OCI-LY1 (cell line): ENCODE results near the gene CELSR2.

Source experiments
- H2AFZ ChIP-seq: fragments of 200-600 bp; sonication (generic), shearing (Covaris generic); 2 replicates; pipeline ENCODE4 v1.6.0; 2014; ENCODE audit warnings: antibody characterized with exemption, mild to moderate bottlenecking, low read length
- H3F3A ChIP-seq: fragments of 200-600 bp; sonication (generic), shearing (Covaris generic); 2 replicates; pipeline ENCODE4 v1.6.0; 2014; ENCODE audit warnings: mild to moderate bottlenecking, antibody characterized with exemption, low read length, moderate library complexity; ENCODE audit not compliant: insufficient read depth
- H3K27ac ChIP-seq: fragments of 200-600 bp; sonication (generic); 2 replicates; pipeline ENCODE4 v1.5.1; 2014; ENCODE audit warnings: low read length, mixed run types, mild to moderate bottlenecking, low read depth; ENCODE audit not compliant: poor library complexity, severe bottlenecking
- H3K27me3 ChIP-seq: fragments of 200-600 bp; sonication (generic); 2 replicates; pipeline ENCODE4 v1.6.0; 2014; ENCODE audit warnings: antibody characterized with exemption, mild to moderate bottlenecking, low read length, moderate library complexity; ENCODE audit not compliant: insufficient read depth
- H3K36me3 ChIP-seq: fragments of 200-600 bp; sonication (generic); 2 replicates; pipeline ENCODE4 v1.6.1; 2014; ENCODE audit warnings: mild to moderate bottlenecking, antibody characterized with exemption, low read length, moderate library complexity, mixed read lengths; ENCODE audit not compliant: insufficient read depth
- H3K4me1 ChIP-seq: fragments of 200-600 bp; sonication (generic); 2 replicates; pipeline ENCODE4 v1.5.1; 2014; ENCODE audit warnings: mild to moderate bottlenecking, low read length, moderate library complexity; ENCODE audit not compliant: insufficient read depth, severe bottlenecking
- H3K4me2 ChIP-seq: fragments of 200-600 bp; sonication (generic), shearing (Covaris generic); 2 replicates; pipeline ENCODE4 v1.6.1; 2014; ENCODE audit warnings: low read length
- H3K4me3 ChIP-seq: fragments of 200-600 bp; sonication (generic); 2 replicates; pipeline ENCODE4 v1.5.1; 2014; ENCODE audit warnings: low read length, low read depth, mild to moderate bottlenecking, mixed read lengths; ENCODE audit not compliant: poor library complexity, severe bottlenecking
- H3K79me2 ChIP-seq: fragments of 200-600 bp; shearing (Covaris generic); 2 replicates; pipeline ENCODE4 v1.6.1; 2016; ENCODE audit warnings: mixed run types, low read length, mixed read lengths; ENCODE audit not compliant: insufficient read depth
- H3K9ac ChIP-seq: fragments of 200-600 bp; sonication (generic), shearing (Covaris generic); 2 replicates; pipeline ENCODE4 v1.6.1; 2014; ENCODE audit warnings: mild to moderate bottlenecking, low read length, mixed read lengths
- H3K9me2 ChIP-seq: fragments of 200-600 bp; sonication (generic), shearing (Covaris generic); 2 replicates; pipeline ENCODE4 v1.6.1; 2014; ENCODE audit warnings: low read depth, mild to moderate bottlenecking, low read length, mixed read lengths
- H3K9me3 ChIP-seq: fragments of 200-600 bp; shearing (Covaris generic); 2 replicates; pipeline ENCODE4 v1.6.1; 2014; ENCODE audit warnings: low read length, mixed read lengths
- H4K20me1 ChIP-seq: fragments of 200-600 bp; sonication (generic), shearing (Covaris generic); 2 replicates; pipeline ENCODE4 v1.6.0; 2016; ENCODE audit warnings: mild to moderate bottlenecking, low read length; ENCODE audit not compliant: insufficient read depth
- CTCF ChIP-seq: fragments of 200-600 bp; sonication (generic), shearing (Covaris generic); IDR thresholded peaks from 2 replicates; pipeline ENCODE4 v1.5.1; 2017; ENCODE audit warnings: mild to moderate bottlenecking, antibody characterized with exemption, low read length, moderate library complexity, mixed read lengths
- EZH2 ChIP-seq: fragments of 200-600 bp; sonication (generic), shearing (Covaris generic); IDR thresholded peaks from 2 replicates; pipeline ENCODE4 v1.8.0; 2017; ENCODE audit warnings: borderline replicate concordance, mixed run types, mild to moderate bottlenecking, antibody characterized with exemption, low read length, moderate library complexity, mixed read lengths

The CELSR2 gene

GRCh38 chr1:109275706-109276345 is 26.5 kb downstream of the CELSR2 start:
- Histone ChIP-seq H3K4me2 (no peak overlapping the region), H3F3A (no peaks in the 10 kb centered on the region; the same call in 1 of the 2 replicates), H3K36me3 (no peaks in the 10 kb centered on the region), H3K79me2 (no peaks in the 10 kb centered on the region), H3K9me3 (no peaks in the 10 kb centered on the region), H4K20me1 (no peaks in the 10 kb centered on the region), H3K27me3 (peaks cover 10% of the 10 kb centered on the region; the same call in 1 of the 2 replicates), H3K27ac (no peak overlapping the region), H3K9me2 (no peaks in the 10 kb centered on the region), H2AFZ (no peak overlapping the region), H3K9ac (no peak overlapping the region), H3K4me3 (no peak overlapping the region), H3K4me1 (no peaks in the 10 kb centered on the region)
- TF ChIP-seq EZH2 (no peak), CTCF (no peak)

- no peaks in the 10 kb centered on the region for H3K36me3 ChIP-seq
- H3K27ac ChIP-seq: no peak overlapping the region
- TF ChIP-seq EZH2: no peak
- peak; percentile 91 for TF ChIP-seq CTCF
- H3F3A ChIP-seq: no peaks in the 10 kb centered on the region; the same call in 1 of the 2 replicates
- no peaks in the 10 kb centered on the region for H3K79me2 ChIP-seq
- no peak overlapping the region for H3K4me2 ChIP-seq
- H2AFZ ChIP-seq: no peak overlapping the region
- no peak overlapping the region for H3K4me3 ChIP-seq
- no peaks in the 10 kb centered on the region for H4K20me1 ChIP-seq
- H3K9me2 ChIP-seq: no peaks in the 10 kb centered on the region
- H3K4me1 ChIP-seq: peaks cover 13% of the 10 kb centered on the region
- H3K9ac ChIP-seq: no peak overlapping the region
- no peaks in the 10 kb centered on the region for H3K9me3 ChIP-seq
- H3K27me3 ChIP-seq: peaks cover 10% of the 10 kb centered on the region; the same call in 1 of the 2 replicates
These were observed 28.3 kb downstream of the CELSR2 start for GRCh38 chr1:109277434-109278204.

GRCh38 chr1:109279615-109280278 is 30.4 kb downstream of the CELSR2 start:
- no peak overlapping the region for H3K27ac ChIP-seq

More at GRCh38 chr1:109279615-109280278, 30.4 kb downstream of the CELSR2 start:
- H3K9me2 ChIP-seq: no peaks in the 10 kb centered on the region
- no peak overlapping the region for H2AFZ ChIP-seq
- H3K79me2 ChIP-seq: no peaks in the 10 kb centered on the region
- no peak overlapping the region for H3K9ac ChIP-seq
- H3K27me3 ChIP-seq: no peaks in the 10 kb centered on the region; the same call in 1 of the 2 replicates
- TF ChIP-seq EZH2: no peak
- no peak for TF ChIP-seq CTCF
- H4K20me1 ChIP-seq: no peaks in the 10 kb centered on the region
- no peaks in the 10 kb centered on the region; the same call in 1 of the 2 replicates for H3K36me3 ChIP-seq
- no peaks in the 10 kb centered on the region; the same call in 1 of the 2 replicates for H3F3A ChIP-seq
- H3K9me3 ChIP-seq: no peaks in the 10 kb centered on the region
- no peak overlapping the region for H3K4me3 ChIP-seq
- H3K4me1 ChIP-seq: peaks cover 23% of the 10 kb centered on the region
- no peak overlapping the region for H3K4me2 ChIP-seq
